IPS DF 6.9 (cell line): ENCODE measurements around the gene ZNF879.
A peak's percentile ranks its signal among the peaks of the same experiment; 100 is the strongest.

Source experiments
- DNase-seq: peaks from one replicate; pipeline ENCODE4 v3.0.0-alpha.2; 2013; ENCODE audit warnings: low read depth, low spot score
- H3K27ac ChIP-seq: one replicate; pipeline ENCODE4 v1.5.1; 2013; ENCODE audit warnings: low read length, control low read depth
- H3K27me3 ChIP-seq: 2 replicates; pipeline ENCODE4 v1.6.1; 2013; ENCODE audit warnings: mild to moderate bottlenecking, low read length; ENCODE audit not compliant: control insufficient read depth, insufficient read depth
- H3K36me3 ChIP-seq: 2 replicates; pipeline ENCODE4 v1.6.1; 2013; ENCODE audit warnings: low read length; ENCODE audit not compliant: control insufficient read depth, insufficient read depth
- H3K4me1 ChIP-seq: 2 replicates; pipeline ENCODE4 v1.6.1; 2013; ENCODE audit warnings: low read length; ENCODE audit not compliant: control insufficient read depth, insufficient read depth
- H3K4me3 ChIP-seq: 2 replicates; pipeline ENCODE4 v1.5.1; 2013; ENCODE audit warnings: mild to moderate bottlenecking, low read length
- H3K9me3 ChIP-seq: 2 replicates; pipeline ENCODE4 v1.6.1; 2013; ENCODE audit warnings: low read length, inconsistent platforms; ENCODE audit not compliant: control insufficient read depth, insufficient read depth
- WGBS: extraction: QIAGEN DNeasy Blood & Tissue Kit; methylation state at CpG from one replicate; pipeline ENCODE4 v1.1.7; 2013; ENCODE audit warnings: mixed read lengths, missing lambda C conversion rate; ENCODE audit not compliant: insufficient read length, insufficient coverage; 5-methylcytosine and 5-hydroxymethylcytosine counted together

ZNF879 gene

DNA sequence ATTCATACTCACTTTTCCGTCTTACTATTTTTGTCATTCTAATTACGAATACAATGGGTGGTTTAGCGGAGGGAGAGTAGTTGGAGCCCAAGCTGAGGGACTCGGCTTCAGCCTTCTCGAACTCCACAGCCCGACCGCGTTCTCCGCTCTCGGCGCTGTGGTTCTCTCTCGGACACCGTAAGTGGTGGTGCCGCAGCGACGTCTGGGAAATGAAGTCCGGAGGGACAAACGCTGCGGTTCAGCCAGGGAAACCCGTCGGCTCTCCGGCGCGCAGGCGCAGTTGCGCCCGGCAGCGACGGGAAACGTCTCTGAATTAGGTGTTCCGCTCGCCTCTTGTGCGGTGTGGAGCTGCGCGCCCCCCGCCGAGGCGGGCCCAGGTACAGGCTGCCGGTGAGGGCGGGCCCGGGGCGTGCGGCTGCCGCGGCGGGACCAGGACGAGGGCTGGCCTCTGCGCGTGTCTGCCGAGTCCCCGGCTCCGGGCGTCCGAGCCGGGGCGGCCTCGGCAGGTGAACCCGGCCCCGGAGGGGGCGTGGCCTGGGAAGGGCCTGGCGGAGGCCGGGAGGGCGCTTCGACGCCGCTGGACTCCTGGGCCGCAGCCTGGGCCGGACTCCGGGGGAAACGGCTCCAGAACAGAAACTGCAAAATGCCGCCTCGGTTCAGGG lies at the start of gene ZNF879:
Gene ZNF879 (plus strand): TSS at position 277 of the 662 bp plus-strand sequence. CDS start 1,201 bp downstream, outside the sequence.
- Histone ChIP-seq H3K4me1 (no peaks in the 10 kb centered on the region), H3K4me3 (peak within 1 kb of the TSS; percentile 64; the same call in 1 of the 2 replicates), H3K36me3 (0 out of 2 replicates have a peak, but pooled peaks cover 5% of the 10 kb centered on the region), H3K27me3 (no peaks in the 10 kb centered on the region), H3K27ac (no peak within 1 kb of the TSS), H3K9me3 (no peaks in the 10 kb centered on the region; the same call in 1 of the 2 replicates)
- peak; percentile 93 for DNase-seq
- WGBS = no CpG with 5 or more reads among the region's 72 CpGs

DNA sequence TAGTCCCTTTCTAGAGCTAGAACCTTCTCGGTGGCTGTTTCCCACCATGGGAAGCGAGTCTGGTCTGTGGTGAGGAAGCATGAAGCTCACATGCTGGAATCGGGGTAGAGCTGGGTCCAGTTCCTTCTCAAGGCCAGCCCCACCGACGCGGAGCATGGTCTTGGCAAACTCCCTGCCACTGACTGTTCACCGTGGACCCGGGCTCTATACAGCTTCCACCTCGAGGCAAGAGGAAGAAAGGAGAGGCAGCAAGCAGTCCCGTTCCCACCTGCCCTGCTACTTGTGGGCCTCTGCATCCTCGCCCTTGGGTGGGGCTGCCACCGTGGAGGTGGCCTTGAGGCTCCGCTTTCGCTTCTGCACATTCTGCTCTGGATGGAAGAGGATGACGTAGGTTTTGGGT lies 42.2 kb upstream of the ZNF879 start:
- Histone ChIP-seq H3K4me1 (no peaks in the 10 kb centered on the region), H3K27ac (no peak overlapping the region), H3K4me3 (no peak overlapping the region), H3K36me3 (no peaks in the 10 kb centered on the region; the same call in 1 of the 2 replicates), H3K9me3 (peaks cover 20% of the 10 kb centered on the region), H3K27me3 (no peaks in the 10 kb centered on the region)
- DNase-seq = no peak
- no CpG with 5 or more reads among the region's 15 CpGs for WGBS

DNA sequence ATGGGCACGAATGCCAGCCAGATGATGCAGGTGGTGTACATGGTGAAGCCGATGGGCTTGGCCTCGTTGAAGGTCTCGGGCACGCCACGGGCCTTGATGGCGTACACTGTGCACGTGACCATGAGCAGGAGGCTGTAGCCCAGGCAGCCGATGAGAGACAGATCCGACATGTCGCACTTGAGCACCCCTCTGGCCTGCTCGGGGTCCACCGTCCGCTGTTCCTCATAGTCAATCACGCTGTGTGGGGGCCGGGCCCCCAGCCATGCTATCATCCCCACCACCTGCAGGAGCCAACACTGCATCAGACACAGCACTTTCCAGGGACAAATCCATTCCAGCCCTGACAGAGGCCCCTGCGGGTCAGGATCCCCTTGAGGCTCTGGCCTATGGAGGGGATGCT lies 40.7 kb upstream of the ZNF879 start:
- H3K9me3 ChIP-seq = peaks cover 15% of the 10 kb centered on the region
- H3K27me3 ChIP-seq = no peaks in the 10 kb centered on the region
- WGBS = no CpG with 5 or more reads among the region's 17 CpGs

DNA sequence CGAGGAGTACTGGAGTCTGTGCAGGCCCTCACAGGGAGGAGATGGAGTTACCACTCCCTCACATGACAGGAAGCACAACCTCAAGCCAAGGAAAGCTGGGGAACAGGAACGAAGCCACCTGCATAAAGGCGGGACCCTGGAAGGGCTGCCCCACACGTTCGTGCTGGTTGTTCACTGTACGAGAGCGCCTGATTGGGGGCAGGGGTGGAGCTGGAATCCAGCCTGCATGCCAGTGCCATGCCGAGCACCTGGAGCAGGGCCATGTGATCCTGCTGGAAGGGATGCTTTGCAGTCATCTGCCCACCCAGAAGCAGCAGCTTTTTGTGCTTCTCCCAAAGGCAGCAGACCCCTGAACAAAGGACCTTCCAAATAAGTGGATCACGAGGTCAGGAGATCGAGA lies 39.9 kb upstream of the ZNF879 start:
- H3K36me3 ChIP-seq = no peaks in the 10 kb centered on the region; the same call in 1 of the 2 replicates
- H3K4me1 ChIP-seq = no peaks in the 10 kb centered on the region
- H3K27ac ChIP-seq = no peak overlapping the region
- no peaks in the 10 kb centered on the region for H3K27me3 ChIP-seq
- peaks cover 17% of the 10 kb centered on the region for H3K9me3 ChIP-seq
- WGBS = no CpG with 5 or more reads among the region's 10 CpGs
- no peak for DNase-seq
- no peak overlapping the region for H3K4me3 ChIP-seq

More for the DNA sequence above, 40.7 kb upstream of the ZNF879 start:
- Histone ChIP-seq H3K27ac (no peak overlapping the region), H3K4me3 (no peak overlapping the region), H3K36me3 (no peaks in the 10 kb centered on the region; the same call in 1 of the 2 replicates), H3K4me1 (no peaks in the 10 kb centered on the region)
- no peak for DNase-seq

DNA sequence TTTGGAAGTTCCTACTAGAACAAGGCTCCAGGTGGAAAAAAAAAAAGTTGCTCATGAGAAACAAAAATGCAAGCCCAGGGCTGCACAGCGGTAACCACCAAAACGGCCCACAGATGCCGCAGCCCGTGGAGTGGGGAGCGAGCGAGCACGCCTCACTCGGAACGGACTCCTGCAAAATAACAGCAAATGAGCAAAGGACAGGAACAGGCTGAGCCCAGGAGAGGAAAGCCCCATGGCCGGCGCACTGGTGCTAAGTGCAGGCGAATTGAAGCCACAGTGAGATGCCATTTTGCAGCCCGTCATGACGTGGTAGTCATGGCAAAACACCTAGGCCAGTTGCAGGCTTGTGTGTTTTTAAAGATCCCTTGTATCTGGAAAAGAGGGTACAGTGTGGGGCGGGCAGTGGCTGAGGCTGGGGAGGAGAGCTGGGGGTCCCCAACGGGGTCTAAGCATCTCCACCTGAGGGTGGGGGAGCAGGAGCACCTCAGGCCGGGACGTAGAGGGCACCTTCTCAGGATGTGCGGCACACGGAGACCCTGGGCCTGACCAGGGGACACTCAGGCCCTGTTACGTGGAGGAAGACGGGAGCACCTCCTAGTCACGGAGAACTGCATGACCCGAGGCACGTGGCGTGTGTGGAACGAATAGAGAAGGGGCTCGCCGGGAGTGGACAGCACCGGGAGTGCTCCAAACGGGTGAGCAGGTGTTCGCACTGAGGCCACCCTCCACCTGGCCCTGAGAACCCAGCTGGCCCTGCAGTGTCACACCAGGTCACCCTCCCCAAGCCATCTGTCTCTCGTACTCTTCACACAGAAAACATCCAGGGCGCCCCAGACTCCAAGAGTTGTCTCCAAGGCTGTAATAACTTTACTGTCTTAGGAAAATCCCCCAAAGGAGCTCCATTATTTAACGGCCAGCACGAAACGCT lies 39.2 kb upstream of the ZNF879 start:
- Histone ChIP-seq H3K4me3 (no peak overlapping the region), H3K9me3 (peaks cover 16% of the 10 kb centered on the region), H3K4me1 (no peaks in the 10 kb centered on the region), H3K36me3 (no peaks in the 10 kb centered on the region; the same call in 1 of the 2 replicates), H3K27me3 (no peaks in the 10 kb centered on the region), H3K27ac (no peak overlapping the region)
- WGBS = no CpG with 5 or more reads among the region's 37 CpGs
- no peak for DNase-seq

DNA sequence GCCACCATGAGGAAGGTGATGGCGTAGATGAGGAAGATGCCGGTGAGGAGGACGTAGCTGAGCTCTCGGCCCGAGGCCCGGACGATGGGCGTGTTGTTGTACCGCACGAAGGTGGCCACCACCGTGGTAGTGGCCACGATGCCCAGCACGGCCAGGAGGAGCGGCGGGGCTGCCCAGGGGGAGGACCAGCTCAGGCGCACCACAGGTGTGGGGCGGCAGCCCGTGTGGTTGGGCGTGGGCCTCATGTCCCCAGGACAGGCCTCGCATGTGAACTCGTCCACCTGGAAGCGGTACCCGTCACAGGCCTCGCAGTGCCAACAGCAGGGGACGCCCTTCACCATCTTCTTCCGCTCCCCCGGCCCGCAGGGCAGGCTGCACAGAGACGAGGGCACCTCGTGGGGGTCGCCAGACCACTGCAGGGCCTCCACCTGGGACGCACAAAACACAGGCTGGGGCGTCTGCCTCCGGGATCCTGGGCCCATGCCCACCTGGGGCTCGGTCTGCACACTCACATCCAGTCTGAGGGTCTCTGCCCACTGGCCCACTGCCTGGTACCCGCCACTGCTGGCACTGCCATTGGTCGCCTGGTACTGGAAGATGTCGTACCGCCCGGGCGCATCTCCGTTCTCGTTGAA lies 37.2 kb upstream of the ZNF879 start:
- Histone ChIP-seq H3K36me3 (no peaks in the 10 kb centered on the region; the same call in 1 of the 2 replicates), H3K4me1 (no peaks in the 10 kb centered on the region), H3K4me3 (no peak overlapping the region), H3K27ac (no peak overlapping the region), H3K27me3 (no peaks in the 10 kb centered on the region), H3K9me3 (peaks cover 14% of the 10 kb centered on the region)
- DNase-seq = no peak
- no CpG with 5 or more reads among the region's 43 CpGs for WGBS

DNA sequence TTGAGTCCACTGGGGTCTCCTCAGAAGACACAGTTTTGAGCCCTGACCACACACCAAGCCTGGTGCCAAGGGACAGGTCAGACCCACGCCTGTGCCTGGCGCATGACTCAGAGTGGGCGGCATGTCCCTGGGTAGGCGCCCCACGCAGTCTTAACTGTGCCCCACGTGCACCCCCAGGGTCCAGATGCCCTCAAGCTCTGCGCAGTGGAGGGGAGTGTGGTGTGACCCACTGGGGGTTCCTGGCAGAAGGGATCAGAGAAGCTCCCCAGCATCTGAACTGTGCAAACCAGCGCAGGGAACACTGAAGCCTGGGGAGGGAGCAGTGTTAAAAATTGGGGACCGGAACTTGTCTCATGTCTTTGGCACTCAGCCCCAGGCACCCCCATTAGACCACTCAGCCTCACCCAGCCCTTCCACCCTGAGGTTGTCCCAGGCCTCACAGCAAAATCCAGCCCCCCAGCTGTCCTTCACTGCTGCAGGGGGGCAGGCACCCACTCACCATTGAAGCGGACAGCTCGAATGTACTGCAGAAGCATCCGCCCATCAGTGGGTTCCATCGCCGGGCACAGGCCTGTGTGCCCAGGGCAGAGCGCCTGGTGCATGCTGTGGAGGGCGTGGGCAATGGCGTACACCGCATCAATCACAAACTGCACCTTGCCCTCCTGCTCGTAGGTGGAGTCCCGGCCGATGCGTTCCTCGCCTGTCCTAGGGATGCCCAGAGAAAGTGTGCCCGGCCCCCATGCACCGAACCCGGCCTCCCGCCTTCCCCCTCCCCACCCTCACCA lies 35.0 kb upstream of the ZNF879 start:
- peaks cover 7% of the 10 kb centered on the region for H3K9me3 ChIP-seq
- H3K4me3 ChIP-seq = no peak overlapping the region
- no peaks in the 10 kb centered on the region; the same call in 1 of the 2 replicates for H3K36me3 ChIP-seq
- H3K4me1 ChIP-seq = no peaks in the 10 kb centered on the region
- H3K27ac ChIP-seq = no peak overlapping the region
- peaks cover 5% of the 10 kb centered on the region; the same call in 1 of the 2 replicates for H3K27me3 ChIP-seq
- no peak for DNase-seq
- no CpG with 5 or more reads among the region's 27 CpGs for whole genome bisulfite sequencing

DNA sequence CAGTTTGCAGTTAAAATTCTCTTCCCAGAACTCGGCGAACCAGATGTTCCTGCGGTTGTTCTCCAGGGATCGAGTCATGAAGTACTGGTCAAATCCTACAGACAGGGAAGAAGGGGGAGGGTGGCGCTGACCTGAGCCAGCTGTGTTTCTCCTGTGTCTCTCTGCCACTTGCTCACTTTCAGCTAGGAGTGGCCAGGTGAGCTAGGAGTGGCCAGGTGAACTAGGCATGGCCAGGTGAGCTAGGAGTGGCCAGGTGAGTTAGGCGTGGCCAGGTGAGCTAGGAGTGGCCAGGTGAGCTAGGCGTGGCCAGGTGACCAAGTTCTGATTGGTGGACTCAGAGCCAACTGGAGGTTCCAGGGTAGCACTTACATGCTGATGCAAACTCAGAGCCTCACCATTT lies 34.3 kb upstream of the ZNF879 start:
- WGBS = no CpG with 5 or more reads among the region's 7 CpGs
- H3K9me3 ChIP-seq = peaks cover 4% of the 10 kb centered on the region; the same call in 1 of the 2 replicates
- no peak overlapping the region for H3K27ac ChIP-seq
- no peak overlapping the region for H3K4me3 ChIP-seq
- no peaks in the 10 kb centered on the region; the same call in 1 of the 2 replicates for H3K36me3 ChIP-seq
- no peak for DNase-seq
- H3K27me3 ChIP-seq = peaks cover 12% of the 10 kb centered on the region; the same call in 1 of the 2 replicates
- H3K4me1 ChIP-seq = no peaks in the 10 kb centered on the region

DNA sequence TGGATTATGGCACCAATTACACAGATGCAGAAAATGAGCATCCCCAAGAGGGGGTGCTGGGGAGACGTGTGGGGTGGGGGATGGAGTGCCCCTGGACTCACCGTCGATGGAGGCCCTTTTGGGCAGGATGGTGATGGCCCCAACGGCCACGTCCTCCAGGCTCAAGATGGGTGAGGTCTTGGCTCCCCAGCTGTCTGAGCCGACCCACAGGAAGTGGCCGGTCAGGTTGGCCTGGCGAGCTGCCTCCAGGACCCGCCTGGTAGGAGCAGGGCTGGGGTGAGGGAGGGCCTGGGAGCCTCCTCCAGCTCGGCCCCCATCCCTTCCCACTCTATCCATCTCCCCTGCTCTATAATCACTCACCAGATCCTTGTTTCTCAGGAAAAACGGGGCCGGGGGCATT lies 33.1 kb upstream of the ZNF879 start:
- Histone ChIP-seq H3K4me1 (no peaks in the 10 kb centered on the region), H3K9me3 (0 out of 2 replicates have a peak, but pooled peaks cover 2% of the 10 kb centered on the region), H3K36me3 (no peaks in the 10 kb centered on the region; the same call in 1 of the 2 replicates), H3K27me3 (peaks cover 19% of the 10 kb centered on the region; the same call in 1 of the 2 replicates), H3K27ac (no peak overlapping the region), H3K4me3 (no peak overlapping the region)
- no CpG with 5 or more reads among the region's 12 CpGs for WGBS
- no peak for DNase-seq
